NCI-H82 treated with DMSO at 0.1 percent for 48 hours (cell line): ENCODE results near the gene FOSB.
"Not testable (repeated sequence)": the region's sequence is repeated elsewhere in the genome, so short reads cannot be mapped to it uniquely, and the experiment has no call there.

ENCODE experiments used
- DNase-seq: peaks from one replicate; lab custom pipeline; 2025; ENCODE audit not compliant: unreplicated experiment; lab: John Stamatoyannopoulos, UW

Gene FOSB

GRCh38 chr19:45467456-45468158 is at the start of gene FOSB:
Gene FOSB (plus strand): TSS chr19:45467996. CDS start chr19:45468587, 591 bp downstream.
- peak; percentile 89 for DNase-seq

GRCh38 chr19:45418802-45419201 is 49.0 kb upstream of the FOSB start:
- DNase-seq = no peak

GRCh38 chr19:45419396-45419795 is 48.4 kb upstream of the FOSB start:
- DNase-seq = no peak

- no peak for DNase-seq
Observed at GRCh38 chr19:45419895-45420294, 47.9 kb upstream of the FOSB start.

GRCh38 chr19:45420356-45420755 is 47.4 kb upstream of the FOSB start:
- DNase-seq = no peak

- no peak for DNase-seq
Observed at GRCh38 chr19:45420871-45421270, 46.9 kb upstream of the FOSB start.

GRCh38 chr19:45421947-45422498 is 45.8 kb upstream of the FOSB start:
- no peak for DNase-seq

GRCh38 chr19:45423033-45423588 is 44.7 kb upstream of the FOSB start:
- DNase-seq = no peak

- DNase-seq = peak; percentile 95
Observed at GRCh38 chr19:45423589-45424190, 44.1 kb upstream of the FOSB start, which contains the start of gene ERCC1. Gene ERCC1 (minus strand): TSS chr19:45423917. CDS start chr19:45423374, 543 bp downstream.

- DNase-seq = no peak
Observed at GRCh38 chr19:45424191-45425058, 43.4 kb upstream of the FOSB start.

GRCh38 chr19:45428384-45429231 is 39.2 kb upstream of the FOSB start:
- DNase-seq = no peak

GRCh38 chr19:45429896-45430295 is 37.9 kb upstream of the FOSB start:
- not testable (repeated sequence) for DNase-seq

- DNase-seq = not testable (repeated sequence)
Observed at GRCh38 chr19:45431008-45431407, 36.8 kb upstream of the FOSB start.

- DNase-seq = not testable (repeated sequence)
Observed at GRCh38 chr19:45432543-45432942, 35.3 kb upstream of the FOSB start.

- no peak for DNase-seq
Observed at GRCh38 chr19:45437328-45437727, 30.5 kb upstream of the FOSB start.

- DNase-seq = no peak
Observed at GRCh38 chr19:45439190-45439568, 28.6 kb upstream of the FOSB start.

- peak; percentile 63 for DNase-seq
Observed at GRCh38 chr19:45439569-45440258, 28.1 kb upstream of the FOSB start.

- DNase-seq = no peak
Observed at GRCh38 chr19:45440259-45440638, 27.5 kb upstream of the FOSB start.

- DNase-seq = peak; percentile 21
Observed at GRCh38 chr19:45440873-45441654, 26.7 kb upstream of the FOSB start.
